CD4-positive, alpha-beta T cell treated with Interleukin-21 for 1 hour (primary cell): ENCODE measurements around the gene MYOG.

ENCODE experiments used
- DNase-seq: peaks from one replicate; pipeline ENCODE4 v3.0.0-alpha.2; 2020

The MYOG gene

DNA sequence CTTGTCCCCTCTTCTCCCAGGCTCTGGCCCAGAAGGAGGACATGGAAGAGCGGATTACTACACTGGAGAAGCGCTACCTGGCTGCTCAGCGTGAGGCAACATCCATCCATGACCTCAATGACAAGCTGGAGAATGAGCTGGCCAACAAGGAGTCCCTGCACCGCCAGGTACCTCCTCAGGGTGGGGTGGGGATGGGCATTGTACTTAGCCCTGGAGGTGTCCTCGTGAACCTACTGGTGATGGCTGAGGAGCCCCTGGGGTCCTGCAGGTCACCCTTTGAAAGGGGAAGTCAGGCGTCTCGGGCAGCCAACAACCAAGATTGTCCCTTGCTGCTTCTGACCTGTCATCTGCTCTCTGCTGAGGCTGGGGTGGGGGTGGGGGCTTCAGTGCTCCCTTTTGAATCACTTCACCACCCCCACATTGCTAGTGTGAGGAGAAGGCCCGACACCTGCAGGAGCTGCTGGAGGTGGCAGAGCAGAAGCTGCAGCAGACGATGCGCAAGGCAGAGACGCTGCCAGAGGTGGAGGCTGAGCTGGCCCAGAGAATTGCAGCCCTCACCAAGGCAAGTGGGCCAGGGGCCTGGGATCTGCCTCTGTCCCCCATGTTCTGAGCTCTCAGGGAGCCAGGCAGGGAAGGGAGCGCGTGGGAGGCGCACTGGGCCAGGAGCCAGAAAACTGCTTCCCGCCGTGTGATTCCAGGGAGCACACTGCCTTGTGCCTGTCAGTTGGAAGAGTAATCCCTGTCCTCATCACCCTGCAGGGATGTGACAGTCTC is 39.8 kb downstream of the MYOG start:
- no peak for DNase-seq

- DNase-seq, result no peak
Measured at GRCh38 chr1:203045336-203045735, 40.5 kb downstream of the MYOG start.

DNA sequence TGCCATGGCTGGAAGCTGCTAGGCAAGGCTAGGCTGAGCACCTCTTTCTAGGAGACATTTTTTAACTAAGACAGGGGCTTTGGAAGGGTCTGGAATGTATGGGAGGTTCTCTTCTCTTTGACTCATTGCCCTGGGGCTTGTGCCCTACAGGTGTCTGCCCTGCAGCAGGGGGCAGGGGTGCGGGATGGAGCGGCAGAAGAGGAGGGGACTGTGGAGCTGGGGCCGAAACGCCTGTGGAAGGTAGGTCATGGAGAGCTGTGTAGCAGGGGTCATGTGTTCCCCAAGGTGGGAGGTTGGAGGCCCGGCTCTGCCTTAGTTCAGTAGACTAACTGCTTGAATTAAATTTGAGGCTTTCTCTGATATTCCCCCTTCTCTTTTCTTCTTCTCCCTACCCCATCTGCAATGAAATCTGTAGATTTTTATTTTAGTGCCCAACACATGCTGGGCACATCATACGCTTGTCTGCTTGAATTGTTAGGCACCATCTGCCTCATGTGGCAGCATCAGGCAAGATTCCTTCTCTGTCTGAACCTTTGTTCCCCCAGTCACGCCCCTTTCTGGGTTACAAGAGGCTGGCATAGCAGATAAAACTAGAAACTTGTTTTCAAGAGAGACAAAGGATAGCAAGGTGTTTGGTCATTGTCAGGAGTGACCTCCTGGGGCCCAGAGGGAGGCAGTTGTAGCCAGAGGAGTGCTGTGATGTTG is 41.1 kb downstream of the MYOG start:
- no peak for DNase-seq

DNA sequence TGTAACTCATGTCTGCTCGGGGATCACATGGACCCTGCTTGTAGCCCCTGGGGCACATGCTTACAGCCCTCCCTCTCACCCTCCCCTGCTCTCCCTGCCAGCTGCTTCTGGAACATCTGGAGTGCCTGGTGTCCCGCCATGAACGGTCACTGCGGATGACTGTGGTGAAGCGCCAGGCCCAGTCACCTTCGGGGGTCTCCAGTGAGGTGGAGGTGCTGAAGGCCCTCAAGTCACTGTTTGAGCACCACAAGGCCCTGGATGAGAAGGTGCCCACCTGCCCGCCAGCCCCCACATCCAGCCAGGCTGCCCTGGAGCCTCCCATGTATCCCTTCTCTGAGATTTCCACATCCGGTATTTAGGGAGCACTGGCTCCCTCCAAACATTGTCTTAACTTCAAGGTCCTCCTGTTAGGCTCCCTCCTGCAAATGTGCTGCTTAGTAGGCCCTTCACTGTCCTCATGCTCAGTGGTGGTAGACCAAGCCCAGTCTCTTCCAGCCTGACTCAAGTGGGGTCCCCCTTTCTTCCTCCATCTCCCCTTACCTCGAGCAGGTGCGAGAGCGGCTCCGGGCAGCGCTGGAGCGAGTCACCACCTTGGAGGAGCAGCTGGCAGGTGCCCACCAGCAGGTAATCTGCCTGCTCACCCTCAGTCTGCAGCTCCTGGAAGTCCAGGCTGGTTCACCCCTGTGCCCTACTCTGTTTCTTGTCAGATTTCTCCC is 41.8 kb downstream of the MYOG start:
- no peak for DNase-seq

DNA sequence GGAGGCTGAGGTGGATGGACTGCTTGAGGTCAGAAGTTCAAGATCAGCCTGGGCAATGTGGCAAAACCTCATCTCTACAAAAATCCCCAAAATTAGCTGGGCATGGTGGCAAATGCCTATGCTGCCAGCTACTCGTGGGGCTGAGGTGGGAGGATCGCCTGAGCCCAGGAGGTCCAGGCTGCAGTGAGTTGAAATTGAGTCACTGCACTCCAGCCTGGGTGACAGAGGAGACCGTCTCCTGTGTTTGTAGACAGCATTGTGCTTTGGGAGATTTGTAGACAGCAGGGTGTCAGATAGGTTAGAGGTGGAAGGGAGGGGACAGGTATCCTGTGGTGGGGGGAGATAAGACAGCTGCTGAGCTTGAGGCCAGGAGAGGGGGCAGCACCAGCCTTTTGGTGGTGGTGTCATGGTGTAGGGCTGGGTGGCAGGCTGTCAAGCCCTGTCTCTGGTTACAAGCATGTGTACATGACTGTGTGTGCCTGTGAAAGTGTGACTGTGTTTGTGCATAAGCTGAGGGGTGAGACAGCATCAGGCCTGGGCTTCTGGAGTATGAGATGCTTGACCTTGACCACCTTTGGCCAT is 44.4 kb downstream of the MYOG start:
- DNase-seq, result no peak

- no peak for DNase-seq
Measured at GRCh38 chr1:203040513-203041275, 45.1 kb downstream of the MYOG start.

DNA sequence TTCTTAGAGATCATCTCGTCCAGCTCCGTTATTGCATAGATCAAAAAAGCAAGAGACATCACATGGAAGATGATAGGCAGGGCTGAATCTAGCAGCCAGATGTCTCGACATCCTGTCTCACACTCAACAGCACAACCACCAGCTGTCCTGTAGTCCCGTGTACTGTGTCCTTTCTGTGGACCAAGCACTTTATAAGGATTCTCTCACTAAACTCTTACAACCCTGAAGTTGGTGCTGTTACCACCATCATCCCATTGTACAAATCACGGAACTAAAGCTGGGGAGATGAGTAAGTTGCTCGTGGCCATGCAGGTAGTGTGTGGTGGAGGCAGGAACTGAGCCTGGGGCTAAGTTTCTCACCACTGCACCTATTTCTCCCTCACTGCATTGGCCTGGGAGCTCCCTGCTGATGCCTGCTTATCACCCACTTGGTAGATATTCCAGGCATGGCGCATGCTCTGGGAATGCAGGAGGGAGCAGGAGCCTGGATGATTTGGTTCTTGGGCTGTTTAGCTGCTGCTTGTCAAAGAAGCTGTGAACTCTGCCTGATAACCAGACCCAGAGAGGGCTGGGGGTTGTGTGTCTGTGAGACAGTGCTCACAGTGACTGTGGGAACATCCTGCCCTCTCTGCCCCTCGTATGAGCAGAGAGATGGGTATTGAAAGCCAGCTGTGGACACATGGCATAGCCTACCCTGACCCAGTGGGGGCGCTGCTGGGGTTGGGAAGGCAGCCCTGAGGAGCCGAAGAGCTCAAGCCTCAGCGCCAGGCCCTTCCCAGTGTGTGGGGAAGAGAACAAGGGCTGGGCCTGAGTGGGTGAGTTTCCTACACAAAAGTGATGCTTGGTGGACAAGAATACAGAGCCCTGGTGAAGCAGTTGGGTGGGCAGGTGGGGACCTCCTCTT is 46.0 kb downstream of the MYOG start:
- DNase-seq, result no peak

- DNase-seq, result peak; percentile 62
Measured at GRCh38 chr1:203038891-203039608, 46.8 kb downstream of the MYOG start.

DNA sequence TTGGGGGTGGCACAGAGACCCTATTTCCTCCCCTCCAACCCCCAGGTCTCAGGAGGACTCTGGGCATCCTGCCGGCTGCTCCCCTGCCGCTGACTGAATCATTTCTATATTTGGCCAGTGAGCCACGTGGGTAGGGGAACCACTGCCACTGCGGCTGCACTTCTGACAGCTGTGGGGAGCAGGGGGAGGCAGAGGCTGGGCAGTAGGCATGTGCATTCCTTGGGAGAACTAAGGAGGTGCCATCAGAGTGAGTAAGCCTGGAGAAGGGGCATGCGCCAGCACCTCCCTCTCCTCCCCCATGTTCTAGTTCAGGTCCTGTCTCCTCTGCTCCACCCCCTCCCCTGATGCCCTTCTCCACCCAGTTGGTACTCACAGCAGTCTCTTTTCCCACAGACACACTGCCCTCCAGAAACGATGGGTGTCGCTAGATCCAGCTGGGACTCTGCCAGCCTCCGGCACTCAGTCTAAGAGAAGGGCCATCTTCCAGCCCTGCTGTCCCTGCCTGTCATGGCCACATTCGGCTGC is 47.5 kb downstream of the MYOG start:
- no peak for DNase-seq

DNA sequence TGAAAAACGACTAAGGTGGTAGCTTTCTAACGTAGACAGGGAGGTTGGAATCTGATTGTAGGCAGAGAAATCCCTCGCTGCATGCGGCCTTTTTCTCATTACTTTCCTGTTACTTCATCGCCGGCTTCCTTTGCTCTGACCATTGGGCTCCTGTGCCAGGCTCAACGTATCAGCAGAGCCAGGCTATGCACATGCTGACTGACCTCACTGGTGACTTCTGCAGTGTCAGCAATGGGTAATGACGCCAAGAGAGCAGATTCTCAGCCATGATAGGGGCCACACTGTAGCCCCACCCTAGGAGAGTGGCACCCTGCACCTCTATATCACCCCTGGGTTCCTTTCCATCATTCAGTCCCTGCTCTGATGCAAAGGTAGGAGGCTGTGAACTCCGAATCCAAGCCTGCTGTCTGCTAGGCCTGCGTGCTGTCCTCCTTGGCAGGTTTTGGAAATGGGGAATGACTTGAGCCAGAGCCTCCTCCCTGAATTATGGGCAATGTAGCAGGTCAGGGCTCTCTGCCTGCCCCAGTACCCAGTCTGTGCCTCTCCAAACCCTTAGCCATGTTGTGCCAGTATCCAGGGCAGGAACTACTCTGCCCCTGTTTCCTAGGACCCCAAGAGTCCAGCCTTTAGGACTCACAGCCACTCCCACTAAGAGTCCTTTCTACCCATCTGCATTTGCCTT is 48.2 kb downstream of the MYOG start:
- no peak for DNase-seq

- DNase-seq, result no peak
Measured at GRCh38 chr1:203036537-203036936, 49.3 kb downstream of the MYOG start.

DNA sequence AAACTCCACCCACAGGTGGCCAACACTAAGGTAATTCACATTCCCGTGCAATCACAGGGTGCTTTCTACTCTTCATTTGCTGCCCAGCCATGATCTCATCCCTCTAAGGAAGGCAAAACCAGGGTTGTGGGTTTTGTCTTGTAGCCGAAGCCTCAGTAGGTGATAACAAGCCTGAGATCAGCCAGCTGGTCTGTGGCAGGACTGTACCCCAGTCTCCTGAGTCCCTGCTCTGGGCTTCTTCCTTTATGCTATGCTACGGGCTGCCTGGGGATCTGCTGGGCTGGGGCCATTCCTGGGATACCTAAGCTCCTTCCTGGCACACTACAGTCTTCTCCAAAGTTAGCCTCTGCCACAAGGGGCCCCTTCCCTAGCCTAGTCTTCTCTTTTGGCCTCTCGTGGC is 49.7 kb downstream of the MYOG start:
- no peak for DNase-seq

- no peak for DNase-seq
Measured at GRCh38 chr1:203035111-203036000, 50.5 kb downstream of the MYOG start.

DNA sequence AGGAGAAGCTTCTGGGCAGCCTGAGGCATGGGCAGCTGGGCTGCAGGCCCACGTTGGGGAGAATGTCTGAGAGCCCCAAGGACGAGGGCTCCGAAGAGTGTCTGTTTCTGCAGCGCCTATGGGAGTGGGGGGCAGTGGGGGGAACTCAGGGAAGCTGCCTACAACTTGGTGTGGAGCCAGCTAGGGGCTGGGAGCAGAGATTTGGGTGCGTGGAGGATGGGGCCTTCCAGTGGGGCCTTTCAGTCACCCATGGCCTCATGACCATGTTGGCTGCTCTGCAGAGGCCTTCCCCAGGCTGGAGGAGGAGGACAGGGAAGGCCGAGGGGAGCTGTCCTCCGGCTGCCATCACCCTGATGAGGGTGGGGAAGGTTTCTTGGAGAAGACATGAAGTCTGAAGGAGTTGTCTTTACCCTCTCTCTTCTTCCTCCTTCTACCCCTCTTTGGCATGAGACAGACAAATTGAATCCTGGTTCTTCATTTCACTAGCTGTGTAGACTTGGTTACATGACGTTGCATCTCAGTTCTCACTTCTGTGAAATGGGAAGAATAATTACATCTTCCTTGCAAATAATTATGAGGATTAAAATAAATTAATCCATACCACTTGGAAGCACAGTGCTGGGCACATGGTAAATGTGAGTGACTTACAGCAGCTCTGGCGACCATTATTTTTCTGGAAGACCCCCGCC is 51.2 kb downstream of the MYOG start:
- DNase-seq, result no peak

DNA sequence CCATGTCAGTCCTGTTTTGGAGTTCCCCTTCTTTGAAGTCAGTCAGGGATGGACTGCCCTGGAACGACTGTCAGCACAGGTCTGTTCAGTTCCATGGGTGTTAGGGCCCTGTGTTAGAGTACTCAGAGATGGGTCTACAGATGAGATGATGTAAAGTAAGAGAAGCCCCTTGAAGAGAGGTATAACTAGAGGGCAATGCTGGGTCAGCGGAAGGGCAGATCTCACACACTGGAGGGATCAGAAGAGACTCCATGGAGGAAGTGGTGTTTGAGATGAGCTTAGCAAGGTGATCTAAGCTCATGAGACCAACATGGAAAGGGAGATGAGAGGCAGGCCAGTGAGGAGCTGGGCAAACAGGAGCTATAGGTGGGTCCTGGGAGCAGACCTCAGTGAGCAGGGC is 51.9 kb downstream of the MYOG start:
- no peak for DNase-seq

DNA sequence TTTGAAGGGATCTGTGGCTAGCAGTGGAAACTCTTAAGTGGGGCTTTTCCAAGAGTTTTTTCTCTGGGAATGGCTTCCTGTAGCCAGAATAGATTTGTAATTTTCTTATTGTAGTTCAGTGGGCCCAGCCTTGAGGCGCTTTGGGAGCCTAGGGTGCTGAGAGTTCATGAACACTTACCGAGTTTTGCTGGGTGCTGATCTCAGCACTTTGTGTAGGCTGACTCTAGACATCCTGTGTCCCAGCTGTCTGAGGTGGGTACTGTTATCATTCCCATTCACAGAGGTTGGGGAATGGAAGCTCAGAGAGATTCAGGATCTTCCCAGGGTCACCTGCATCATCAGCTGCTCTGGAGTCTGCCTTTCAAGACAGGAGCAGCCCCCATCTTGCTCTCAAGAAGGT is 52.5 kb downstream of the MYOG start:
- no peak for DNase-seq
